ENCODE results near the gene SEMA4D. TPM values are rescaled to one million over a fixed set of nuclear protein-coding genes. Genes with fewer than 3 reads are reported as not detected.

The SEMA4D gene
- total and polyA plus RNA-seq, 8 donors, result 20.0 to 71.9 (median 25.6) TPM

- Histone ChIP-seq H3K27me3 (no peaks in the 10 kb centered on the region), H3K9me3 (no peaks in the 10 kb centered on the region), H3K4me3 (peak overlapping the region; percentile 76 to 77), H3K27ac (peak overlapping the region; percentile 64 to 99), H3K4me1 (peaks cover 20 to 46% of the 10 kb centered on the region in 2 donors), H3K36me3 (peaks cover 0 to 4% of the 10 kb centered on the region in 2 donors)
- no peak for TF ChIP-seq CTCF (IDR thresholded peaks at IDR 0.05)
- intact Hi-C loops (cut with DNase I), result no loop called here
- peak; percentile 1 for ATAC-seq
- peak in 3 of 4 donors; percentile 14 to 85 (median 40) for DNase-seq
Observed at GRCh38 chr9:89311346-89312221, 186.3 kb downstream of the SEMA4D start.

Small RNA genes lying within 50 kb of the gene (microRNA-seq; reads per million reads assigned to microRNA genes)
- gene MIR3153, result 0 reads per million in 2 donors

Other genes with a start within 250 kb of the SEMA4D start
- 100 to 1,000 TPM in 1 of 2 donors, 10 to 100 TPM in 1; 43.1 to 110 TPM for gene CKS2, start 186.9 kb downstream of the SEMA4D start, total RNA-seq
- gene CKS2, start 186.9 kb downstream of the SEMA4D start, polyA plus RNA-seq (ENCODE audit: insufficient read length in 6 of 6), result 100 to 1,000 TPM in 1 of 6 donors, 10 to 100 TPM in 5; 69.8 to 127 (median 74.6) TPM
- gene SECISBP2, start 179.6 kb downstream of the SEMA4D start, total RNA-seq, result 10 to 100 TPM; 31.4 to 51.0 TPM
- gene SECISBP2, start 179.6 kb downstream of the SEMA4D start, polyA plus RNA-seq (ENCODE audit: insufficient read length in 6 of 6), result 10 to 100 TPM; 77.8 to 92.8 (median 91.2) TPM
- 10 to 100 TPM; 11.2 to 12.6 TPM for gene GADD45G, start 106.9 kb upstream of the SEMA4D start, total RNA-seq
- gene GADD45G, start 106.9 kb upstream of the SEMA4D start, polyA plus RNA-seq (ENCODE audit: insufficient read length in 6 of 6), result 1 to 10 TPM; 3.9 to 5.4 (median 4.4) TPM